ENCODE data around the gene USPL1.
"Not testable (repeated sequence)": the region's sequence is repeated elsewhere in the genome, so short reads cannot be mapped to it uniquely, and the experiment has no call there.

The USPL1 gene

DNA sequence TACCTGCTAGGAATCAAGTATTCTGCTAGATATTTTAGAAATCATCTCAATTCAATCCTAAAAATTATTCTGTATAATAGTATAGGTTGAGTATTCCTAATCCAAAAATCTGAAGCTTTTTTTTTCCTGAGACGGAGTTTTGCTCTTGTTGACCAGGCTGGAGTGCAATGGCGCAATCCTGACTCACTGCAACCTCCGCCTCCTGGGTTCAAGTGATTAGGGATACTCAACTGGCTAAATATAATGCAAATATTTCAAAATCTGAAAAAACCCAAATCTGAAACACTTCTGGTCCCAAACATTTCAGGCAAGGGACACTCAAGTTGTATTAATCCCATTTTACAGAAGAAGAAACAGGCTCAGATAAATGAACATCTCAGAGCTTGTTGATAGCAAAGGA lies 17.2 kb upstream of the USPL1 start:
- TF ChIP-seq, protein P1, sequence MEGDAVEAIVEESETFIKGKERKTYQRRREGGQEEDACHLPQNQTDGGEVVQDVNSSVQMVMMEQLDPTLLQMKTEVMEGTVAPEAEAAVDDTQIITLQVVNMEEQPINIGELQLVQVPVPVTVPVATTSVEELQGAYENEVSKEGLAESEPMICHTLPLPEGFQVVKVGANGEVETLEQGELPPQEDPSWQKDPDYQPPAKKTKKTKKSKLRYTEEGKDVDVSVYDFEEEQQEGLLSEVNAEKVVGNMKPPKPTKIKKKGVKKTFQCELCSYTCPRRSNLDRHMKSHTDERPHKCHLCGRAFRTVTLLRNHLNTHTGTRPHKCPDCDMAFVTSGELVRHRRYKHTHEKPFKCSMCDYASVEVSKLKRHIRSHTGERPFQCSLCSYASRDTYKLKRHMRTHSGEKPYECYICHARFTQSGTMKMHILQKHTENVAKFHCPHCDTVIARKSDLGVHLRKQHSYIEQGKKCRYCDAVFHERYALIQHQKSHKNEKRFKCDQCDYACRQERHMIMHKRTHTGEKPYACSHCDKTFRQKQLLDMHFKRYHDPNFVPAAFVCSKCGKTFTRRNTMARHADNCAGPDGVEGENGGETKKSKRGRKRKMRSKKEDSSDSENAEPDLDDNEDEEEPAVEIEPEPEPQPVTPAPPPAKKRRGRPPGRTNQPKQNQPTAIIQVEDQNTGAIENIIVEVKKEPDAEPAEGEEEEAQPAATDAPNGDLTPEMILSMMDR (IDR thresholded peaks at IDR 0.05): no peak
- no peak for TF ChIP-seq ZFX (IDR thresholded peaks at IDR 0.05; ENCODE audit: borderline replicate concordance)

DNA sequence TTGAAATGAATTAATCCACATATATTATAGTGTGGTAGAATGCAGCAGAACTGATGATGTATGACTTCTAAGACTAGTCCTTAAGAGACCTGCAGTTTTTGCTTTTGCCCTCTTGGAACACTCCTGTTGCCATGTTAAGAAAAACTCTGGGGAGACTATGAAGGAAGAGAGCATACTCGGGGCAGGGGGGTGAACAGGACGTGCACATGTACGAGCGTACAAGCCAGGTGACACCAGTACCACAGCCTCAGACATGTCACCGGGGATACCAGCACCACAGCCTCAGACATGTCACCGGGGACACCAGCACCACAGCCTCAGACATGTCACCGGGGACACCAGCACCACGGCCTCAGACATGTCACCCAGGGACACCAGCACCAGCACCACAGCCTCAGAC lies 15.9 kb upstream of the USPL1 start:
- TF ChIP-seq, protein P1 (IDR thresholded peaks at IDR 0.05): no peak
- TF ChIP-seq ZFX (IDR thresholded peaks at IDR 0.05; ENCODE audit: borderline replicate concordance): no peak
- H3K27ac ChIP-seq: no peak overlapping the region

More for the DNA sequence above, 17.2 kb upstream of the USPL1 start:
- H3K27ac ChIP-seq: no peak overlapping the region

DNA sequence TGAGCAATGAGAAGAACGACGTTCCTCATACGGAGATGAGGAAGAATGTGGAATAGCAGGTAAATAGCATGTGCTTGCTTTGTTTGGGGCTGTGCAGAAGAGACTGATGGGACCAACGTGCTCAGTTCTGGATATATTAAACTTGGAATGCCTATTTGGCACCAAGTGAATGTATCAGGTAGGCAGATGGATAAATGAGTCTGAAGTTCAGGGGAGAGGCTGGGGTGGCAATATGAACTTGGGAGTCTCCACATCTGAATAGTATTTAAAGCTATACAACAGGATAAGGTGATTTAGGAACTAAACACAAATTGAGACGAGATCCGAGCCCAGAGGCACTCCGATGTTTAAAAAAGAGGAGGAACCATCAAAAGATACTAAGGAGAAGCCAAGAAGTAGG lies 12.7 kb upstream of the USPL1 start:
- no peak for TF ChIP-seq ZFX (IDR thresholded peaks at IDR 0.05; ENCODE audit: borderline replicate concordance)
- TF ChIP-seq, protein P1 (IDR thresholded peaks at IDR 0.05): no peak
- no peak overlapping the region for H3K27ac ChIP-seq

DNA sequence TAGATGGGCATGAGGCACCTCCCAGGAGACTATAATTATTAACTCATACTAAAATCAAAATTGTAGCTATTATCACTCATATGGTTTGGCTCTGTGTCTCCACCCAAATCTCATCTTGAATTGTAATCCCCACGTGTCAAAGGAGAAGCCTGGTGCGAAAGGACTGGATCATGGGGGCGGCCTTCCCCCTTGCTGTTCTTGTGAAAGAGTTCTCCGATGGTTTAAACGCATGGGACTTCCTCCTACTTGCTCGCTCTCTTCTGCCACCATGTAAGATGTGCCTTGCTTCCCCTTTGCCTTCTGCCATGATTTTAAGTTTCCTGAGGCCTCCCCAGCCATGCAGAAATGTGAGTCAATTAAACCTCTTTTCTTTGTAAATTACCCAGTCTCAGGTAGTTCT lies 10.5 kb upstream of the USPL1 start:
- not testable (repeated sequence) for H3K27ac ChIP-seq

DNA sequence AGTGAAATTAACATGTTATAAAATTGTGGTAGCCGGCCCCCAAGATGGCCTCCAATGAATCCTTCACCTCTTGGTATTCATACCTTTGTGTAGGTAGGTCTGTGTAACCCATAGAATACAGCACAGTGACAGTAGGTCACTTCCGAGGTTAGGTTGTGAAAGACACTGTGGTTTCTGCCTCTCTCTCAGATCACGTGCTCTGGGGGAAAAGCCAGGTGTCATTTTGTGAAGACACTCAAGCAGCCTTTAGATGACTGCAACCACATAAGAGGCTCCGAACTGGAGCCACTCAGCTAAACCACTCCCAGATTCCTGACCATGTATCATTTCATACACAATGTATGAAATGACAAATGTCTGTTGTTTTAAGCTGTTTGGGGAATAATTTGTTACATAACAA lies 9.8 kb upstream of the USPL1 start:
- H3K27ac ChIP-seq: no peak overlapping the region
- no peak for TF ChIP-seq ZFX (IDR thresholded peaks at IDR 0.05; ENCODE audit: borderline replicate concordance)
- TF ChIP-seq, protein P1 (IDR thresholded peaks at IDR 0.05): no peak

DNA sequence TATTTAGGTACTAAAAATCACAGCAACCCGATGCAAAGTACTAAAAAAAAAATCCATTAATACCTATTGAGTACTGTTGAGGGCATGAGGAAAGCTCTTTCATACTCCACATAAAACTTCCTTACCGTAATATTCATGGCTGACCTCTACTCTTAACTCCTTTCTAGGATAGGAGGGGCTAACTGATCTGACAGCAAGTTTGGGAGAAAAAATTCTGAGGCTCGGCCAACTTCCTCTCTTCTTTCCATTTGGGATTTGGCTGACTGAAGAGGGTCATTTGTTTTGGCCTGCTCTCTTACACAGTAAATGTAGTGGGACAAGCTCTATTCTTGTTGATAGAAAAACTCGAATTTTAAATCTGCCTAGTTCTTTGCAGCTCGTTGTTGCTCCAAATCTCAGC lies 9.4 kb upstream of the USPL1 start:
- TF ChIP-seq, protein P1 (IDR thresholded peaks at IDR 0.05): no peak
- no peak for TF ChIP-seq ZFX (IDR thresholded peaks at IDR 0.05; ENCODE audit: borderline replicate concordance)
- no peak overlapping the region for H3K27ac ChIP-seq

DNA sequence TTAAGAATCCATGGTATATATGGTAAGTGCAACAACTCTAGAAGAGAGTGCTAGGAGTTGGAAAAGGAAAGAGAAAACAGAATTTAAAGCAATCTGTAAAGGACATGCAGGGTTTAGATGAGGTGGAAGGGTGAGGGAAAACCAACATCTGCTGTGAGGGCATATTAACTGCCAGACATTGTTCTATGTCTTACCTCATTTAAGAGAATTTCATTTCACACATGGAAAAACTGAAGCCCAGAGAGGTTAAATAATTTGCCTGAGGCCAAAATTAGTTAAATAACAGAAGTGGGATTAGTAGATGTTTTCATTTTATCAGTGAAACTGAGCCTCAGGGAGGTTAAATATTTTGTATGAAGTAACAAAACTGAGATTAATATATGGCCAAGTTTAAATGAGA lies 7.4 kb upstream of the USPL1 start:
- no peak overlapping the region for H3K27ac ChIP-seq
- TF ChIP-seq, protein P1 (IDR thresholded peaks at IDR 0.05): no peak
- TF ChIP-seq ZFX (IDR thresholded peaks at IDR 0.05; ENCODE audit: borderline replicate concordance): no peak

DNA sequence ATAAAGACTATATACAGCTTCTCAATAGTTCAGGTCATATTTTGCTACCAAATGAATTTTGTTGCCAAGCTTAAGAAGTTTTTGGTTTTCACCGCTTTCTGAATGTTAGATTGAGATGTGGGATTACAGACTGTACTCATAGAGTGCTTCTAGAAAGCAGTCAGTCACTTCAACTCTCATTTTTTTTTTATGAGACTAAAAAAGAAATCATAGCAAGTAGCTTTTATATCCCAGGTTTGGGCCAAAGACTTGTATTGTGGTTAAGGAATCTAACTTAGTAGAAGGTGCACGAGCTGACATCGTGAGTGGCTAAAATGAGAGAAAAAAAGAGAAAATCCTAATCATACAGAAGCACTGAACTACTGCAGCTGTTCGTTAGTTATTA lies 2.2 kb upstream of the USPL1 start:
- TF ChIP-seq, protein P1 (IDR thresholded peaks at IDR 0.05): no peak
- TF ChIP-seq ZFX (IDR thresholded peaks at IDR 0.05; ENCODE audit: borderline replicate concordance): no peak
- H3K27ac ChIP-seq: peak overlapping the region; percentile 99; the same call in 1 of the 2 replicates

Measured in 22Rv1 (cell line).